Stimulated activated CD8-positive, alpha-beta memory T cell treated with anti-CD3 and anti-CD28 coated beads, Interleukin-15, amount 100 ng/mL, for 1 hour (primary cell): ENCODE measurements around the gene UCHL5.
"Not testable (repeated sequence)": the region's sequence is repeated elsewhere in the genome, so short reads cannot be mapped to it uniquely, and the experiment has no call there.

Experiments
- DNase-seq: peaks from one replicate; pipeline ENCODE4 v3.0.0-alpha.2; 2020; ENCODE audit warnings: low read depth

The UCHL5 gene

GRCh38 chr1:193011406-193011805, 47.8 kb downstream of the UCHL5 start:
- no peak for DNase-seq

DNA sequence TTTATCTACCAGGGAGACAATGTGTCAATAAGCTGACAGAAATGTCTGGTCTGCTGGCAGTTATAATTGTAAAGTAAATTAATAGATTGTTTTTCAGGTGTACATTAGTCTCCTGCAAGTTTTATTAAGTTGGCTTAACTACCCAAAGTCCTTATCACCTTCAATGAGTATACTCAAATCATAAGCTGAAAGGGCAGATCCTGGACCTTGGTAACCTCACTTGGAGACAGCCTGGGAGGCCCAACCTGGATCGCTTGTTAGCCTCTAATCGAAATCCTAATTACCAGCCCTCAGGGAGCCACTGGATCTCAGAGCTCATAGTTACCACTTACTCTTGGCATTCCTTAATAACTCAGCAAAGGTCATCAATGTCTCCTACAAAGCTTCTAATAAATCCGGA, 49.7 kb downstream of the UCHL5 start:
- no peak for DNase-seq

DNA sequence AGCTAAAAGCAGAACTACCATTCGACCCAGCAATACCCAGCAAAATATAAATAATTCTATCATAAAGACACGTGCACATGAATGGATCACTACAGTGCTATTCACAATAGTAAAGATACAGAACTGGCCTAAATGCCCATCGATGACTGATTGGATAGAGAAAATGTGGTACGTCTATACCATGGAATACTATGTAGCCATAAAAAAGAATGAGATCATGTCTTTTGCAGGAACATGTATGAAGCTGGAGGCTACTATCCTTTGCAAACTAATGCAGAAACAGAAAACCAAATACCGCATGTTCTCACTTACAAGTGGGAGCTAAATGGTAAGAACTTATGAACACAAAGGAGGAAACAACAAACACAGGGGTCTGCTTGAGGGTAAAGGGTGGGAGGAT, 53.4 kb downstream of the UCHL5 start:
- no peak for DNase-seq

- DNase-seq = no peak
Observed at GRCh38 chr1:192998536-192998935, 60.6 kb downstream of the UCHL5 start.

- no peak for DNase-seq
Observed at GRCh38 chr1:192994141-192994540, 65.0 kb downstream of the UCHL5 start.

- no peak for DNase-seq
Observed at GRCh38 chr1:192993426-192994085, 65.6 kb downstream of the UCHL5 start.

DNA sequence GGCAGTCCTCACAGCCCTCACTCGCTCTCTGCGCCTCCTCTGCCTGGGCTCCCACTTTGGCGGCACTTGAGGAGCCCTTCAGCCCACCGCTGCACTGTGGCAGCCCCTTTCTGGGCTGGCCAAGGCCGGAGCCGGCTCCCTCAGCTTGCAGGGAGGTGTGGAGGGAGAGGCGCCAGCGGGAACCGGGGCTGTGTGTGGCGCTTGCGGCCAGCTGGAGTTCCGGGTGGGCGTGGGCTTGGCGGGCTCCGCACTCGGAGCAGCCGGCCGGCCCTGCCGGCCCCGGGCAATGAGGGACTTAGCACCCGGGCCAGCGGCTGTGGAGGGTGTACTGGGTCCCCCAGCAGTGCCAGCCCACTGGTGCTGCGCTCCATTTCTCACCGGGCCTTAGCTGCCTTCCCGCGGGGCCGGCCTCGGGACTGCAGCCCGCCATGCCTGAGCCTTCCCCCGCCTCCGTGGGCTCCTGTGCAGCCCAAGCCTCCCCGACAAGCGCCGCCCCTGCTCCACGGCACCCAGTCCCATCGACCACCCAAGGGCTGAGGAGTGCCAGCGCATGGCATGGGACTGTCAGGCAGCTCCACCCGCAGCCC, 72.3 kb downstream of the UCHL5 start:
- DNase-seq = not testable (repeated sequence)

DNA sequence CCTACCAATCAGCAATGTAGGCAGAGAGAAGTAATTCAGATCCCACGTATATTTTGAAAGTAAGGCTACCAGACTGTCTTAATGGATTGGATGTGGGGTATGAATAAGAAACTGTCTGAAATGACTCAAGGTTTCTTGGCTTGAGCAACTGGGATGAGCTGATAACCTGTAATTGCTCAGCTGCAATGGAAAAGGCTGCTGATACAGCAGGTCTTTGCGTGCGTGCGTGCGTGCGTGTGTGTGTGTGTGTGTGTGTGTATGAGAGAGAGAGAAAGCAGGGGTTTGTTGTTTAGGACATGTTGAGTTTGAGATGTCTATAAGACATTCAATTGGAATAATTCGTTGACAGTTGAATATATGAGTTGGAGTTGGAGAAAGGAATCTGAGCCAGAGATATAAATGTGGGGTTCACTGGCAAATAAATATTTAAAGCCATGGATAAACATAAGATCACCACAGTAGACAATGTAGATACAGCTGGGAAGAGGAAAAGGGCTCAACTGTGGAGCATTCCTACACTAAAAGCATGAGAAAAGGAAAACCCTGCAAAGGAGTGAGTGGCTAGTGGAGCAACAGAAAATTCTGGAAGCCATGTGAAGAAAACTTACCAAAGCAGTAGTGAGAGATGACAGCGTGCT, 72.9 kb downstream of the UCHL5 start:
- DNase-seq = no peak

GRCh38 chr1:192984080-192984479, 75.1 kb downstream of the UCHL5 start:
- DNase-seq = no peak

DNA sequence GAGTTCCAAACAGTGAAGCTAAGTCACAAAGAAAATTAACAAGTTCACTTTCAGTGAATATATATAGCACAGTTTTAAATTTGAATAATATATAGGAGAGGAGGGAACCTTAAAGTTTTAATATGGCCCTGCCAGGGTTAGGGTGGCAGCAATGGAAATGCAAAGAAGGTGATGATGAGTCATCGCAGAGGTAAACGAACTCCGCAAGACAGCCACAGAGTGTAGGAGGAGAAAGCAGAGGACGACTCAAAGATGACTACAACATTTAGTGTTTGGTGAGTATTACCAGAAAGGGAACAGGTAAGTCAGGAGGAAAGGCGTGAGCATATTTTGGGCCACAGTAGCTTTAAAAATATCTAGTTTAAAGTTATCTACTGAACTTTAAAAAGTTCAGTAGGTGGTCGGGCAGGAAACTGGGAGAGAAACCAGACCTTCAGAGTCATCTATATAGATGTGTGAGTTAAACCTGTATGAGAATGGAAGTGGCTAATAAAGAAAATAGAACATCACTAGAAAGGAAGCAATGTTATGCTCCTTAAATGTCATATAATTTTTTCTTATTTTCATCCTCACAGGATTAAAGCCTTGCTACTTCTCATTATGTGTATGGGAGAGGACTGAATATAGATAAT, 75.7 kb downstream of the UCHL5 start:
- no peak for DNase-seq

GRCh38 chr1:192980856-192981255, 78.3 kb downstream of the UCHL5 start:
- DNase-seq = no peak

GRCh38 chr1:192980334-192980733, 78.8 kb downstream of the UCHL5 start:
- DNase-seq = not testable (repeated sequence)

DNA sequence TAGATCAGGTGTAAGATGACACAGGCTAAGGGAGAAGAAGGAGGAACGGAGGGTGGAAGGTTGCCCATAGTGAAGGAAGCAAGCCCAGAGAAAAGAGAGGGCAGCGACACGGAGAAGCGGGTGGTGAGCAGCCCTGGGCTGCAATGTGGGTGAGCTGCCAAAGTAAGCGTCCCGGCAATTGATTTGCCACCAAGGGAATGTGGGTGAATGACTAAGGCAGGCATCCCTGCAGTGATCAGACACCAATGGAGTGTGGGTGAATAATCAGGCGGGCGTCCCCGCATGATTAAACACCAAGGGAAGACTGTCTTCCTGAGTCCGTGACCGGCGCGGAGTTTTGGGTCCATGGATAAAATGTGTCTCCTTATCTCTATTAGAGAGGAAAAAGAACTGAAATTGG, 79.6 kb downstream of the UCHL5 start:
- no peak for DNase-seq

- DNase-seq = no peak
Observed at GRCh38 chr1:192978195-192978710, 80.9 kb downstream of the UCHL5 start.

DNA sequence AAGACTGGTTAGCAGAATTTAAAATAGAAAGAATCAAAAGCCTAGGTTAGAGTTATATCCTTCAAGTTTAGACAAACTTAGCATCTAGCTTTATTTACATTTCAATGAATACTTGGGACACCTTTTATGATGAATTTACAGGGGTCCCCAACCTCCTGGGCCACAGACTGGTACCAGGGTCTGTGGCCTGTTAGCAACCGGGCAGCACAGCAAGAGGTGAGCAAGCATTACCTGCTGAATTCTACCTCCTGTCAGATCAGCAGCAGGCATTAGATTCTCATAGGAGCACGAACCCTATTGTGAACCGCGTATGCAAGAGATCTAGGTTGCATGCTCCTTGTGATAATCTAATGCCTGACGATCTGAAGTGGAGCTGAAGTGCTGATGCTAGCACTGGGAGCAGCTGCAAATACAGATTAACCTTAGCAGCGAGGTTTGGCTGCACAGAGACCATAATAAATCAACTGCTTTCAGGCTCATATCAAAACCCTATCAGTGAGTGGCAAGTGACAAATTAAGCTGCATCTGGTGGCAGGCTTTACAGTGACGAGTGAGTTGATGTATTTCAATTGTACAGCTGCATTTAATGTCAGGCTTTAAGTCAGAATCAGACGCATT, 82.0 kb downstream of the UCHL5 start:
- no peak for DNase-seq

DNA sequence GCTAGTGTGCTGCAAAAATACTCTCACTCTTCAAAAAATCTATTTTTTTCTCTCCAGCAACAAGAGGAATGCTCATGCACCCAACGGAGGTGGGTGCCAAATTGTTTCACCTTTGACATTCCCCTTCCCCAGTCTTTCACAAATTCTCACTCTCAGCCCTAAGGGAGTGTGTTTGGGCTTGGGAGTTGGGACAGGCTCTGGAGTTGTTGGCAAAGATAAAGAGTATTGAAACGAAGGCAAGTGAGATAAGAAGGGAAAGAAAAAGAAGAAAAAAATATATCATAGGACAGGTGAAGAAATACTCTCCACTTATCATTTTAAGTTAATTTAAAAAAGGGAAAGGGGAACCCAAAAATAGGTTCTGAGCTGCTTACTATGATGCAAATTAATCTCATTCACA, 82.6 kb downstream of the UCHL5 start:
- no peak for DNase-seq

- no peak for DNase-seq
Observed at GRCh38 chr1:192974701-192975100, 84.5 kb downstream of the UCHL5 start.

GRCh38 chr1:192973988-192974387, 85.2 kb downstream of the UCHL5 start:
- DNase-seq = no peak

DNA sequence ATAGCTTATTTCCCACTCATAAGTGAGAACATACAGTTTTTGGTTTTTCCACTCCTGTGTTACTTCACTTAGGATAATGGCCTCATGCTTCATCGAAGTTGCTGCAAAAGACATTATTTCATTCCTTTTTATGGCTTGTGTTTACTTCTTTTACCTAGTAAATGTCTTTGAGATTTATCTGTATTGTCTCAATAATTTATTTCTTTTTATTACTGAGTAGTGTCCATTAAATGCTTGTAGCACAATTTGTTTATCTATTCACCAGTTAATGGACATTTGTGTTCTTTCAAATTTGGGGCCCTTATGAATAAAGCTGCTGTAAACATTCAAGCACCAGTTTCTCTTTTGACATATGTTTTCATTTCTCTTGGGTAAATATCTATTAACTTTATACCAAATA, 86.0 kb downstream of the UCHL5 start:
- DNase-seq = no peak

DNA sequence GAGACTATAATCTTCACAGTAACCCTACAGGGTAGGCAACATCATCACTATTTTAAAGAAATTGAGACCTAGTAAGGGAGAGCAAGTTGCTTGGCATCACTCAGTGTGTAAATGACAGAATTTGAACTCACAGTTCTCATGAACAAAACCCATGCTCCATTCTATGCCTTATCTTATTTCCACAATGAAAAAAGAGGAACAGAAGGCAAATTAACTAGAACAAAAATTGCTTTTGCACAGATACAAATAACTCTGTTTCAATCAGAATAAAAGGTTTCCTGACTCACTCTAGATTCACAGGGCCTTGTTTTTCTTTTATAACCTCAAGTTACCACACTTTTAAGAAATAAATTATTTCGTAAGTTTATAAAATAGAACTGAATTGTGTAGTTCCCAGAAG, 90.1 kb downstream of the UCHL5 start:
- no peak for DNase-seq

GRCh38 chr1:192968323-192968722, 90.8 kb downstream of the UCHL5 start:
- DNase-seq = no peak

DNA sequence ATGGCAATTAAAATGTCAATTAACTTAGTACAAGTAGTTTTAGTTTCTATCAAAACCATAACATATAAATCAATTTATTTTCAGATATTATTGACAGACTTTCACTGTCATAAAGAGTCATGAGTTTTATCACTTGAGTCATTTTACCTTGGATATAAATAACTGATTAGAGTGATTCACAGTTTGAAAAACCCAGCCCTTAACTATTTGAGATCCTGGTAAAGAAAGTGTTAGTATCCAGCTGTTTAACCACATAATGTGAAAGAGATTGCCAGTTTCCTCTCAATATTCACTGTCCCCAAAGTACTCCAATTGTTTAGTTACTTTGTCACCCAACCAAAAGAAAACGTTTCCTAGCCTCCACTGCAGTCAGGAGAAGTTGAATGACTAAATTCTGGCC, 91.3 kb downstream of the UCHL5 start:
- no peak for DNase-seq
